D721Med (cell line): ENCODE data around the gene LTO1.
A peak's percentile ranks its signal among the peaks of the same experiment; 100 is the strongest.

Experiments used
- DNase-seq: peaks from one replicate; pipeline ENCODE4 v3.0.0; 2011; ENCODE audit warnings: low spot score; ENCODE audit not compliant: insufficient read length
- FAIRE-seq: peaks from 2 replicates; lab custom pipeline; 2011; peaks lifted over from hg19 to GRCh38; lab: Jason Lieb, UNC
- CTCF ChIP-seq: IDR thresholded peaks from 2 replicates; pipeline ENCODE4 v1.5.1; 2012; ENCODE audit warnings: mild to moderate bottlenecking, control low read depth; ENCODE audit not compliant: insufficient read depth; ENCODE audit errors: missing control alignments

Gene LTO1

GRCh38 chr11:69666752-69667536 lies 8.2 kb downstream of the LTO1 start:
- DNase-seq = no peak
- FAIRE-seq = no peak
- TF ChIP-seq CTCF = no peak

GRCh38 chr11:69666261-69666660 lies 8.9 kb downstream of the LTO1 start:
- DNase-seq (peak; percentile 15), FAIRE-seq (no peak)
- no peak for TF ChIP-seq CTCF

DNA sequence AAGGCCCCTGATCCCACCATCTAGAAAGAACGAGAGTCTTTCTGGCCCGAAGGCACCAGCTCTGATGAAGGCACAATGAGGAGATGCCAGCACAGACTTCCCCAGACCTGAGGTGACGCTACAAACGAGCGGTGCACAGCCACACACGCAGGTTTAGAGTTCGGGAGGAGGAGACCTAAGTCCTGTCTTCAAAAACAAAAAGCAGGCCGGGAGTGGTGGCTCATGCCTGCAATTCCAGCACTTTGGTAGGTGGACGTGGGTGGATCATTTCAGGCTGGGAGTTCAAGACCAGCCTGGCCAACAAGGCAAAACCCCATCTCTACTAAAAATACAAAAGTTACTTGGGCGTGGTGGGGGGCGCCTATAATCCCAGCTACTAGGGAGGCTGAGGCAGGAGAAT lies 9.5 kb downstream of the LTO1 start:
- peak; percentile 1 for DNase-seq
- no peak for FAIRE-seq
- no peak for TF ChIP-seq CTCF

- FAIRE-seq = no peak
- DNase-seq = no peak
- no peak for TF ChIP-seq CTCF
These were observed 10.3 kb downstream of the LTO1 start for GRCh38 chr11:69664901-69665300.

DNA sequence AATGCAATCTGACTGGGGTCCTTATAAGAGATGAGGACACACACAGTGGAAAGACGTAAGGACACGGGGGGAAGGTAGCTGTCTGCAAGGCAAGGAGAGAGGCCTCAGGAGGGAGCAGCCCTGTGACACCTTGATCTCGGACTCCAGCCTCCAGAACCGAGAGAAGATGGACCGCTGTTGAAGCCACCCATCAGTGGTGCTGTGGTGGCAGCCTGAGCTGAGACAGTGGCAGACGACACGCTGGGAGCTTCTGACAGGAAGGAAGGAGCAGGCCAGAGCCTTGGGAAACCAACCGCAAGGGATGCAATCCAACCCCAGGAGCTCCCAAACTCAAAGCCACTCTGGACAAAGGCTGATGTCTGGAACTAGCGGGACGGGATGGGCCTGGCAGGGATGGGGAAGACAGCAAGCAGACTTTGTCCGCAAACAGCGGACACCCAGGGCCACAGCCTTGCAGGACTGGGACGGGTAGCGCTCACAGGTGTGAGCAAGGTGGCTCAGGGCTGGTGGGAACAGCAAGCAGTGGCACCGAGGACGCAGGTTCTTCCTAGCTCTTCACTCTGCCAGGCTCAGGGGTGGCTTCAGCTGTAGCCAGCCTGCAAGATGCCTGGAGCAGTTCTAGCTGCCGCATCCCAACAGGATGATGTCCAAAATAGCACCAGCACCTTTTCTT lies 10.9 kb downstream of the LTO1 start:
- FAIRE-seq (no peak), DNase-seq (no peak)
- TF ChIP-seq CTCF = no peak

- no peak for FAIRE-seq
- TF ChIP-seq CTCF = no peak
- no peak for DNase-seq
These were observed 11.8 kb downstream of the LTO1 start for GRCh38 chr11:69663326-69663725.

DNA sequence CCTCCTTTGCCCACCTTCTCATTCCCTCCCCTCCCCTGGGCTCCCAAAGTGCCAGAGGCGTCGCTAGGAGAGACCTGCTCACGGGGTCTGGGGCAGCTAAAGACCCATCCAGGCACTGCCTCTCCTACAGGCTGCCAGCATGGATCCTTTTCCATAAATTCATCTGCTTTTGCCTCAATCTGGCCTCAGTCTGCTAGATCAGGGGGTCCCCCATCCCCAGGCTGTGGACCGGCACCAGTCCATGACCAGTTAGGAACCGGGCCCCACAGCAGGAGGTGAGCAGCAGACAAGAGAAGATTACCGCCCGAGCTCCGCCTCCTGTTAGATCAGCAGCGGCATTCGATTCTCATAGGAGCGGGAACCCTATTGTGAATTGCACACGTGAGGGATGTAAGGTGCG lies 12.3 kb downstream of the LTO1 start:
- DNase-seq = no peak
- no peak for FAIRE-seq
- TF ChIP-seq CTCF = no peak
